ENCODE data around the gene LIPF. TPM values are rescaled to one million over a fixed set of nuclear protein-coding genes. Genes with fewer than 3 reads are reported as not detected.

The LIPF gene
- total RNA-seq, 4 donors from 2014 or later, result not detected

- H3K36me3 ChIP-seq, result no peaks in the 10 kb centered on the region
- WGBS, 2 donors, result 50 to 65% methylated on average over 2 of the region's 2 CpGs
- peaks cover 0 to 4% (median 0%) of the 10 kb centered on the region in 4 donors for H3K4me1 ChIP-seq
- H3K4me3 ChIP-seq, result no peak overlapping the region
- H3K9me3 ChIP-seq, result no peaks in the 10 kb centered on the region
- no peaks in the 10 kb centered on the region for H3K27me3 ChIP-seq
- no peak for DNase-seq (ENCODE audit: low spot score in 2 of 2)
- no peak overlapping the region for H3K27ac ChIP-seq
- no peak for TF ChIP-seq EP300 (IDR thresholded peaks at IDR 0.05)
- TF ChIP-seq POLR2A (IDR thresholded peaks at IDR 0.05), result no peak
- TF ChIP-seq CTCF (IDR thresholded peaks at IDR 0.05), result no peak
Measured at GRCh38 chr10:88647061-88647615, 17.1 kb upstream of the LIPF start.

DNA sequence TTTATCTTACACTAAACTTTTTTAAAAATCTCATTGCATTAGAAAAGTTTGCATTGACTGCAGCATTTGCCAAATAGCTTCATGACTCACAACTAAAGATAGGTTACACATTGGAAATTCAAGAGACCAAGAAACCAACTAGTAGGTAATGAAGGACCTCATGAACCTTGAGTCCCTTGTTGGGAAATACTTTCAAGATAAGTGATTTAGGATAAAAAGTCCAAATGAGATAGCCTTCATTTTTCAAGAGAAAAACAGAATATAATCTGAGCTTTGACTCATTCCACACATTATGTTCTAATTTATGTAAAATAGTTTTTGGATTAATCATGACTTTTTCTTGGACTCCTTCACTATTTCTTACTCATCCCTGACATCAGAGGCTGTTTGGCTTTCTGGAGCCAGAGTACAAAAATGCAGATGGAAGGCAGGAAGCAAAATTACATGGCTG lies 13.1 kb upstream of the LIPF start:
- H3K9me3 ChIP-seq, result no peaks in the 10 kb centered on the region
- H3K36me3 ChIP-seq, result no peaks in the 10 kb centered on the region
- no peak for DNase-seq (ENCODE audit: low spot score in 2 of 2)
- H3K4me3 ChIP-seq, result no peak overlapping the region
- no peak for TF ChIP-seq CTCF (IDR thresholded peaks at IDR 0.05)
- no peak for TF ChIP-seq EP300 (IDR thresholded peaks at IDR 0.05)
- no peak for TF ChIP-seq POLR2A (IDR thresholded peaks at IDR 0.05)
- H3K27ac ChIP-seq, result no peak overlapping the region
- no peaks in the 10 kb centered on the region for H3K27me3 ChIP-seq
- peaks cover 0 to 4% (median 0%) of the 10 kb centered on the region in 4 donors for H3K4me1 ChIP-seq

GRCh38 chr10:88652616-88653015 lies 11.6 kb upstream of the LIPF start:
- no peaks in the 10 kb centered on the region for H3K9me3 ChIP-seq
- no peak for DNase-seq (ENCODE audit: low spot score in 2 of 2)
- H3K4me1 ChIP-seq, result peaks cover 0 to 4% (median 0%) of the 10 kb centered on the region in 4 donors
- H3K36me3 ChIP-seq, result no peaks in the 10 kb centered on the region
- WGBS, 2 donors, result 95 to 96% methylated on average over 2 of the region's 2 CpGs
- TF ChIP-seq EP300 (IDR thresholded peaks at IDR 0.05) (no peak), CTCF (IDR thresholded peaks at IDR 0.05) (no peak), POLR2A (IDR thresholded peaks at IDR 0.05) (no peak)
- H3K27me3 ChIP-seq, result no peaks in the 10 kb centered on the region
- no peak overlapping the region for H3K4me3 ChIP-seq
- H3K27ac ChIP-seq, result no peak overlapping the region

DNA sequence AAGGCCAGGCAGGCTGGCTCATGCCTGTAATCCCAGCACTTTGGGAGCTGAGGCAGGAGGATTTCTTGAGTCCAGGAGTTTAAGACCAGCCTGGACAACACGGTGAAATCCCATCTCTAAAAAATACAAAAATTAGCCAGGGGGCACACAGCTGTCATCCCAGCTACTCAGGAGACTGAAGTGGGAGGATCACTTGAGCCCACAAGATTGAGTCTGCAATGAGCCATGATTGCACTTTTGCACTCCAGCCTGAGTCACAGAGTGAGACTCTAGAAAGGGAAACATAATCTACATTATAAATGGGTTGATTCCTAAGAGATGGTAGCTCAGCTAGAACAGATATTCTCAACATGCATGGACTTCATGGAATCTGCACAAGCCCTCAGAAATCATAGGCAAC lies 6.3 kb upstream of the LIPF start:
- H3K9me3 ChIP-seq, result no peaks in the 10 kb centered on the region
- TF ChIP-seq EP300 (IDR thresholded peaks at IDR 0.05) (no peak), CTCF (IDR thresholded peaks at IDR 0.05) (no peak), POLR2A (IDR thresholded peaks at IDR 0.05) (no peak)
- no peak overlapping the region for H3K27ac ChIP-seq
- no peak overlapping the region for H3K4me3 ChIP-seq
- no peaks in the 10 kb centered on the region for H3K4me1 ChIP-seq
- WGBS, 2 donors, result 68 to 71% methylated on average over 1 of the region's 1 CpG
- H3K27me3 ChIP-seq, result no peaks in the 10 kb centered on the region
- no peaks in the 10 kb centered on the region for H3K36me3 ChIP-seq
- no peak for DNase-seq (ENCODE audit: low spot score in 2 of 2)

- TF ChIP-seq POLR2A (IDR thresholded peaks at IDR 0.05) (no peak), EP300 (IDR thresholded peaks at IDR 0.05) (no peak), CTCF (IDR thresholded peaks at IDR 0.05) (no peak)
- H3K4me3 ChIP-seq, result no peak overlapping the region
- H3K36me3 ChIP-seq, result no peaks in the 10 kb centered on the region
- H3K27ac ChIP-seq, result no peak overlapping the region
- H3K27me3 ChIP-seq, result no peaks in the 10 kb centered on the region
- no peaks in the 10 kb centered on the region for H3K9me3 ChIP-seq
- no peak for DNase-seq (ENCODE audit: low spot score in 2 of 2)
- no peaks in the 10 kb centered on the region for H3K4me1 ChIP-seq
- WGBS, 2 donors, result 50 to 54% methylated on average over 3 of the region's 3 CpGs
Measured at GRCh38 chr10:88659725-88660597, 4.3 kb upstream of the LIPF start.
